K562 (cell line): Measurements from ENCODE around the gene FBXL12. TPM values are rescaled to one million over a fixed set of nuclear protein-coding genes. Genes with fewer than 3 reads are reported as not detected.

ENCODE experiments used
- BCLAF1 ChIP-seq, 2 experiments: fragments of 450-650 bp in 1 of 2; IDR thresholded peaks; 2 replicates each; pipeline ENCODE4 v1.6.1; 2011 to 2017; ENCODE audit warnings: low read depth in 2 of 2, antibody characterized with exemption in 1 of 2, borderline replicate concordance in 1 of 2, low read length in 1 of 2, mild to moderate bottlenecking in 1 of 2, mixed read lengths in 1 of 2; ENCODE audit not compliant: control insufficient read depth in 1 of 2
- ILK ChIP-seq: fragments of 450-650 bp; IDR thresholded peaks from 2 replicates; pipeline ENCODE4 v1.6.1; 2016; ENCODE audit warnings: missing genetic modification characterization, low read depth, mild to moderate bottlenecking, missing compliant biosample characterization, moderate library complexity, borderline replicate concordance
- JUN ChIP-seq, 2 experiments: sonication (generic) in 1 of 2; formaldehyde crosslinking in 1 of 2; IDR thresholded peaks; 2 replicates each; pipeline versions ENCODE4 v1.6.1 to v1.8.0; 2012 to 2022; ENCODE audit warnings: borderline replicate concordance in 2 of 2, mild to moderate bottlenecking in 2 of 2, improper control_type of control experiment in 1 of 2, low read depth in 1 of 2, low read length in 1 of 2, missing genetic modification reagents in 1 of 2
- KDM2B ChIP-seq: fragments of 250-450 bp; sonication (Bioruptor Pico); IDR thresholded peaks from 2 replicates; pipeline ENCODE4 v1.8.0; 2021; ENCODE audit warnings: mild to moderate bottlenecking, moderate library complexity
- MCM2 ChIP-seq: fragments of 450-650 bp; IDR thresholded peaks from 2 replicates; pipeline ENCODE4 v1.6.1; 2017; ENCODE audit warnings: low read depth, mild to moderate bottlenecking
- MCM3 ChIP-seq: fragments of 450-650 bp; IDR thresholded peaks from 2 replicates; pipeline ENCODE4 v1.6.1; 2016
- MTF1 ChIP-seq: fragments of 250-450 bp; sonication (Bioruptor Pico); IDR thresholded peaks from 2 replicates; pipeline ENCODE4 v1.9.0; 2021; ENCODE audit warnings: moderate library complexity, mild to moderate bottlenecking, inconsistent platforms, borderline replicate concordance
- NCOA1 ChIP-seq: fragments of 450-650 bp; IDR thresholded peaks from 2 replicates; pipeline ENCODE4 v1.6.1; 2016; ENCODE audit warnings: low read depth
- PREB ChIP-seq: sonication (generic); formaldehyde crosslinking; IDR thresholded peaks from 2 replicates; pipeline ENCODE4 v1.8.1; 2023; ENCODE audit warnings: mild to moderate bottlenecking, missing genetic modification reagents
- PTBP1 ChIP-seq: fragments of 200-400 bp; formaldehyde crosslinking; IDR thresholded peaks from 2 replicates; pipeline ENCODE4 v1.6.1; 2017; ENCODE audit warnings: low read depth, low read length
- RFX1 ChIP-seq: fragments of 450-650 bp; IDR thresholded peaks from 2 replicates; pipeline ENCODE4 v1.6.1; 2016; ENCODE audit warnings: mild to moderate bottlenecking, moderate library complexity
- SETDB1 ChIP-seq: IDR thresholded peaks from one replicate; pipeline ENCODE4 v1.6.1; 2012; ENCODE audit warnings: low read length, control low read depth, inconsistent platforms
- TAF1 ChIP-seq: IDR thresholded peaks from 2 replicates; pipeline ENCODE4 v1.6.1; 2011; ENCODE audit warnings: mild to moderate bottlenecking, low read length, moderate library complexity; ENCODE audit not compliant: insufficient read depth, control insufficient read depth, severe bottlenecking; ENCODE audit errors: extremely low read depth
- ZC3H11A ChIP-seq: IDR thresholded peaks from 2 replicates; pipeline ENCODE4 v1.6.1; 2012; ENCODE audit warnings: low read depth, low read length, improper control_type of control experiment
- ZNF121 ChIP-seq: sonication (generic); formaldehyde crosslinking; conservative IDR thresholded peaks from 2 replicates; pipeline ENCODE4 v1.8.0; 2022; ENCODE audit warnings: missing genetic modification reagents
- ZNF561 ChIP-seq: fragments of 450-650 bp; formaldehyde crosslinking; conservative IDR thresholded peaks from 2 replicates; pipeline ENCODE4 v1.4.0; 2020; ENCODE audit warnings: mild to moderate bottlenecking, moderate library complexity
- polyA plus RNA-seq, 8 experiments: library from polyadenylated mRNA; depleted of rRNA in 4 of 8; stranded (reverse) in 5 of 8; unstranded in 3 of 8; fragments of >200 nt; fragmentation: Nextera tagmentation in 2 of 8; fragmentation: Illumina TruSeq in 1 of 8; extraction: Ambion mirVana in 2 of 8; extraction: Trizol in 1 of 8; gene quantifications; 2 replicates each; pipeline versions ENCODE4 v1.2.1 to v1.2.3, GENCODE V29; 2011 to 2014; ENCODE audit warnings: inconsistent platforms in 1 of 8, missing spikeins in 1 of 8
- total RNA-seq, 7 experiments: library from RNA; depleted of rRNA in 6 of 7; stranded (reverse); fragments of >200 nt in 6 of 7; fragmentation: Illumina TruSeq in 2 of 7; extraction: Trizol in 2 of 7; gene quantifications; 2 replicates each; pipeline versions ENCODE4 v1.2.1 to v1.2.3, GENCODE V29; 2011 to 2021; ENCODE audit warnings: low replicate concordance in 1 of 7
- TF ChIP-seq, protein P1 (sequence below): fragments of 450-650 bp; IDR thresholded peaks from 2 replicates; pipeline ENCODE4 v1.6.1; 2018; ENCODE audit not compliant: partially characterized antibody

The FBXL12 gene
- total and polyA plus RNA-seq, 9 of the 15 experiments (the other 6 are each of a cell fraction or from before 2014, with no cell fraction given): 2.7 to 40.5 (median 26.5) TPM

- TF ChIP-seq BCLAF1 (IDR thresholded peaks at IDR 0.05; ENCODE audit: borderline replicate concordance in 1 of 2, control insufficient read depth in 1 of 2, low read depth in 2 of 2, low read length in 1 of 2) (no peak), PREB (no peak), MTF1 (CRISPR knock-in tag) (no peak), SETDB1 (no peak), ZNF121 (no peak), ZNF561 (CRISPR knock-in tag) (no peak), KDM2B (CRISPR knock-in tag) (no peak), JUN (IDR thresholded peaks at IDR 0.05; ENCODE audit: borderline replicate concordance, low read depth, low read length) (0 out of 2 replicates have a peak, but pooled peaks have one; percentile 4), JUN (CRISPR knock-in tag; IDR thresholded peaks at IDR 0.05; ENCODE audit: borderline replicate concordance) (no peak), MCM3 (no peak), RFX1 (no peak), ZC3H11A (no peak), ILK (tag) (no peak), TAF1 (peak; percentile 71), PTBP1 (no peak), MCM2 (no peak), NCOA1 (peak; percentile 53; the same call in 1 of the 2 replicates)
- TF ChIP-seq, protein P1, sequence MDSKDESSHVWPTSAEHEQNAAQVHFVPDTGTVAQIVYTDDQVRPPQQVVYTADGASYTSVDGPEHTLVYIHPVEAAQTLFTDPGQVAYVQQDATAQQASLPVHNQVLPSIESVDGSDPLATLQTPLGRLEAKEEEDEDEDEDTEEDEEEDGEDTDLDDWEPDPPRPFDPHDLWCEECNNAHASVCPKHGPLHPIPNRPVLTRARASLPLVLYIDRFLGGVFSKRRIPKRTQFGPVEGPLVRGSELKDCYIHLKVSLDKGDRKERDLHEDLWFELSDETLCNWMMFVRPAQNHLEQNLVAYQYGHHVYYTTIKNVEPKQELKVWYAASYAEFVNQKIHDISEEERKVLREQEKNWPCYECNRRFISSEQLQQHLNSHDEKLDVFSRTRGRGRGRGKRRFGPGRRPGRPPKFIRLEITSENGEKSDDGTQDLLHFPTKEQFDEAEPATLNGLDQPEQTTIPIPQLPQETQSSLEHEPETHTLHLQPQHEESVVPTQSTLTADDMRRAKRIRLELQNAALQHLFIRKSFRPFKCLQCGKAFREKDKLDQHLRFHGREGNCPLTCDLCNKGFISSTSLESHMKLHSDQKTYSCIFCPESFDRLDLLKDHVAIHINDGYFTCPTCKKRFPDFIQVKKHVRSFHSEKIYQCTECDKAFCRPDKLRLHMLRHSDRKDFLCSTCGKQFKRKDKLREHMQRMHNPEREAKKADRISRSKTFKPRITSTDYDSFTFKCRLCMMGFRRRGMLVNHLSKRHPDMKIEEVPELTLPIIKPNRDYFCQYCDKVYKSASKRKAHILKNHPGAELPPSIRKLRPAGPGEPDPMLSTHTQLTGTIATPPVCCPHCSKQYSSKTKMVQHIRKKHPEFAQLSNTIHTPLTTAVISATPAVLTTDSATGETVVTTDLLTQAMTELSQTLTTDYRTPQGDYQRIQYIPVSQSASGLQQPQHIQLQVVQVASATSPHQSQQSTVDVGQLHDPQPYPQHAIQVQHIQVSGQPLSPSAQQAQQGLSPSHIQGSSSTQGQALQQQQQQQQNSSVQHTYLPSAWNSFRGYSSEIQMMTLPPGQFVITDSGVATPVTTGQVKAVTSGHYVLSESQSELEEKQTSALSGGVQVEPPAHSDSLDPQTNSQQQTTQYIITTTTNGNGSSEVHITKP: no peak
Measured at GRCh38 chr19:9818734-9819595, at the start of gene FBXL12 (continued).
